Measurements from ENCODE around the gene RPL28.

Gene RPL28

DNA sequence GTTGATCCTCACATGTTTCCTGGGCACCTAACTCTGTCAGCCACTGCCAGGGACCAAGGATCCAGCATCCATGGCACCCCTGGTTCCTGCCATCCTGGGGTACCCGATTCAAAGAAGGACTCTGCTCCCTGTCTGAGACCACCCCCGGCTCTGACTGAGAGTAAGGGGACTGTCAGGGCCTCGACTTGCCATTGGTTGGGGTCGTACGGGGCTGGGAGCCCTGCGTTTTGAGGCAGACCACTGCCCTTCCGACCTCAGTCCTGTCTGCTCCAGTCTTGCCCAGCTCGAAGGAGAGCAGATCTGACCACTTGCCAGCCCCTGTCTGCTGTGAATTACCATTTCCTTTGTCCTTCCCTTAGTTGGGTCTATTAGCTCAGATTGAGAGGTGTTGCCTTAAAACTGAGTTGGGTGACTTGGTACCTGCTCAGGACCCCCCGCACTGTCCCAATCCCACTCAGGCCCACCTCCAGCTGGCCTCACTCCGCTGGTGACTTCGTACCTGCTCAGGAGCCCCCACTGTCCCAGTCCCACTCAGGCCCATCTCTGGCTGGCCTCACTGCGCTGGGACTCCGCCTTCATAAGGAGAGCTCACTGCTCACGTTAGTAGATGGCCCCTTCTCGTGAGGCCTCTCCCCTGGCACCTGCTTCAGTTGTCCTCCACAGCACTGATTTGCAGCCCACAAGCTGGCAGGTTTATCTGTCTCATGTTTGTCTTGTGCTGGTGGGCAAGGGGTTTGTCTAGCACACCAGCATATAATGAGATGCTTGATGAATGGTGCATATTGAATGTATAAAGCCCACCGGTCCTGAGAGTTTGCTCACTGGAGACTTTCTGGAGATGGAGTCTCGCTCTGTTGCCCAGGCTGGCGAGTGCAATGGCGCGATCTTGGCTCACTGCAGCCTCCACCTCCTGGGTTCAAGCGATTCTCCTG is 3.9 kb downstream of the RPL28 start:
- no peak for DNase-seq (ENCODE audit: low spot score)
- in situ Hi-C loops (cut with MboI; ENCODE audit: low sequenced_read_pairs, unreplicated experiment), result no loop called here
- TF ChIP-seq, protein P1, sequence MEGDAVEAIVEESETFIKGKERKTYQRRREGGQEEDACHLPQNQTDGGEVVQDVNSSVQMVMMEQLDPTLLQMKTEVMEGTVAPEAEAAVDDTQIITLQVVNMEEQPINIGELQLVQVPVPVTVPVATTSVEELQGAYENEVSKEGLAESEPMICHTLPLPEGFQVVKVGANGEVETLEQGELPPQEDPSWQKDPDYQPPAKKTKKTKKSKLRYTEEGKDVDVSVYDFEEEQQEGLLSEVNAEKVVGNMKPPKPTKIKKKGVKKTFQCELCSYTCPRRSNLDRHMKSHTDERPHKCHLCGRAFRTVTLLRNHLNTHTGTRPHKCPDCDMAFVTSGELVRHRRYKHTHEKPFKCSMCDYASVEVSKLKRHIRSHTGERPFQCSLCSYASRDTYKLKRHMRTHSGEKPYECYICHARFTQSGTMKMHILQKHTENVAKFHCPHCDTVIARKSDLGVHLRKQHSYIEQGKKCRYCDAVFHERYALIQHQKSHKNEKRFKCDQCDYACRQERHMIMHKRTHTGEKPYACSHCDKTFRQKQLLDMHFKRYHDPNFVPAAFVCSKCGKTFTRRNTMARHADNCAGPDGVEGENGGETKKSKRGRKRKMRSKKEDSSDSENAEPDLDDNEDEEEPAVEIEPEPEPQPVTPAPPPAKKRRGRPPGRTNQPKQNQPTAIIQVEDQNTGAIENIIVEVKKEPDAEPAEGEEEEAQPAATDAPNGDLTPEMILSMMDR (IDR thresholded peaks at IDR 0.05; ENCODE audit: borderline replicate concordance, control extremely low read depth, extremely low read depth, insufficient read depth, missing control alignments), result no peak

DNA sequence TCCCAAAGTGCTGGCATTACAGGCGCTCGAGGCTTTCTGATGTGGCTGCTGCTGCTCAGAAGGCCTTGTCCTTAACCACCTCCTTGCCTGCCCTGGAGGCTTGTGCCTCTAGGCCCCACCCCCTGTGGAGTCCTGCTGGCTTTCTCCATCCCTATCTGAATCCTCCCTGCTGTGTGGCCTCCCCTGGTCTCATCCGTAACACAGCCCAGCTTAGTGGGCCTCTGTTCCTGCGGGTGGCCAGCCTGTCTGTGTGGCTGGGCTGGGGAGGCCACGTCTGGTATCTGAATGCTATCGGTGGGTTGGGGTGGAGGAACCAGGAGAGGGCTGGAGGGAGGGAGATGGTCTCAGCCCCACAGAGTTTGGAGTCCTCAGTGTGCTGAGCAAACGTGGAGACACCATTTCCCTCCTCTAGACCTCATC is 4.7 kb downstream of the RPL28 start:
- no peak for DNase-seq (ENCODE audit: low spot score)
- TF ChIP-seq, protein P1 (IDR thresholded peaks at IDR 0.05; ENCODE audit: borderline replicate concordance, control extremely low read depth, extremely low read depth, insufficient read depth, missing control alignments), result no peak
- in situ Hi-C loops (cut with MboI; ENCODE audit: low sequenced_read_pairs, unreplicated experiment), result no loop called here

DNA sequence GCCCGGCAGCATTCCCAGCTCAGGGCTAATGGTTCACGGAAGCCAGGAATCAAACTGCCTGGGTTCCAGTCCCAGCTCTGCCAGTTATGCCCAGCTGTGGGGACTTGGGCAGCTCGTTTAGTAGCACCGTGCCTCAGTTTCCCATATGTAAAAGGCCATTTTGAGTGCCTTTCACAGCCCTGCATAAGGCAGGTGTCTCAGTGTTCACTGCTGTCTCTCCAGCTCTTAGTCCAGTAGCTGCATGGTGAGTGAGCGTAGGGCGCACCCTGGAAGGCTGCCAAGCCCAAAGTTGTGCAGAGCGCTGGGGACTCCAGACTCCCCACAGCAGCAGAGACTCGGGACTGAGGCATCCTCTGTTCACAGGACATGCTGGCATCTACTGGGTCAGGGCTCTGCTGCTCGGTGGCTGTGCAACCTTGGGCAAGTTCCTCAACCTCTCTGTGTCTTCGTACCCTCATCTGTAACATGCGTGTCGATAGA is 5.5 kb downstream of the RPL28 start:
- DNase-seq (ENCODE audit: low spot score), result no peak
- TF ChIP-seq, protein P1 (IDR thresholded peaks at IDR 0.05; ENCODE audit: borderline replicate concordance, control extremely low read depth, extremely low read depth, insufficient read depth, missing control alignments), result no peak
- in situ Hi-C loops (cut with MboI; ENCODE audit: low sequenced_read_pairs, unreplicated experiment), result no loop called here

DNA sequence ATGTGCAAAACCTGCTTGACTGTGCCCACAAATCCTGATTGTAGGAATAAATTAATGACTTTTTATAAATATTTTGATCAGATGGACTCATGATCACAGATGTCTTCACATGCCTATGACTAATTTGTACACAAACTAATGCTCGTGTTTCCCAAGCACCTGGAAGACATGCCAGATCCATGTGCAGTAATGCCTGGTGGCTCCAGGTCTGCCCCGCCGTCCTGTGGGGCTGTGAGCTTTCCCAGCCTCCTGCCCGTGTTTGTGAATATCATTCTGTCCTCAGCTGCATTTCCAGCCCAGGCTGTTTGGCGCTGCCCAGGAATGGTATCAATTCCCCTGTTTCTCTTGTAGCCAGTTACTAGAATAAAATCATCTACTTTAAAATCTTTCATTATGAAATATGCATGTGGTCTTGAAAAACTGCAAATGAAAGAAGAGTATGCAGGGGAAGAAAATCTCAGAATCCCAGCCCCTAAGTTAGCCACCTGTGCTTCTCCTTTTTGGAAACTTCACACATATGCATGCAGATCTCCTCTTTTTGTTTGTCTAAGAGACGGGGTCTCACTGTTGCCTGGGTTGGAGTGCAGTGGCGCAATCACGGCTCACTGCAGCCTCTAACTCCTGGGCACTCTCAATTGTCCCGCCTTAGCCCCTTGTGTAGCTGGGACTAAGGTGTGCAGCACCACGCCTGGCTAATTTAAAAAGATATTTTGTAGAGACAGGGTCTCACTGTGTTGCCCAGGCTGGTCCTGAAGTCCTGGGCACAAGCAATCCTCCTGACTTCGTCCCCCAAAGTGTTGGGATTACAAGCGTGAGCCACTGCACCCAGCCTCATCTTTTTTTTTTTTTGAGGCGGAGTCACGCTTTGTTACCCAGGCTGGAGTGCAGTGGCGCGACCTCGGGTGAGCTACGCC is 6.2 kb downstream of the RPL28 start:
- in situ Hi-C loops (cut with MboI; ENCODE audit: low sequenced_read_pairs, unreplicated experiment), result no loop called here
- no peak for DNase-seq (ENCODE audit: low spot score)
- TF ChIP-seq, protein P1 (IDR thresholded peaks at IDR 0.05; ENCODE audit: borderline replicate concordance, control extremely low read depth, extremely low read depth, insufficient read depth, missing control alignments), result no peak

DNA sequence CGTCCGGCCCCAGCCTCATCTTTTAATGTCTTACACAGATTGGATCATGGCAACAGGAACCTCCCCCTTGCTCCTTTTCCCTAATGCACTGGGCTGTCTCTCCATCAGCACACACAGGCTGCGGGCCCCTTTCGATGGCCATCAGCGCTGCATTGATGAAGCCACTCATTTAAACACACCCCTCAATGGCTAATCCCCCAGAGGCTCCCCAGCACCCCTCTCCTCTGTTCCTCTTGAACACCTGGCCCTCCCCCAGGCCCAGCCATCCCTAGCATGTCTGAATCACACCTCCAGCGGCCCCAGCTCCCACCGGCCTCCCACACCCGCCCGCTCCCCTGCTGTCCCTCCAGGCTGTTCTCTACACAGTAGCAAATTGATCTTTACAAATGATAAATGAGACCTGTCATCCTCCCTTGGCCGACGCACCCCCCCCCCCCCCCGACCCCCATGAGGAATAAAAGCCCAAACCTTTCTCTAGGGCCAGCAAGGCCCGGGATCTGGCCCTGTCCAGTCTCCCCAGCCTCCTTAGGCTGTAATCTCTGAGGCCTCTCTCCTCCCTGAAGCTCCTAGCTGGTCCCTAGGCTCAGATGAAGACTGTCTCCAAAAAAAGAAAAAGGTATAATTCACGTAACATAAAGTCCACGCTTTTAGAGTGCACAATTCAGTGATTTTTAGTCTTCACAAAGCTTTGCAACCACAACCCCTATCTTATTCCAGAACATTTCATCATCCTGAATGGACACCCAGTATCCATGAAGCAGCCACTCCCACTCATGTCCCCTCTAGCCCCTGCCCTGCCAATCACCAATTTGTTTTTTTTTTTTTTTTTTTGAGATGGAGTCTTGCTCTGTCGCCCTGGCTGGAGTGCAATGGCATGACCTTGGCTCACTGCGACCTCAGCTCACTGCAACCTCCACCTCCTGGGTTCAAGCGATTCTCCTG is 7.4 kb downstream of the RPL28 start:
- no peak for DNase-seq (ENCODE audit: low spot score)
- TF ChIP-seq, protein P1 (IDR thresholded peaks at IDR 0.05; ENCODE audit: borderline replicate concordance, control extremely low read depth, extremely low read depth, insufficient read depth, missing control alignments), result no peak
- in situ Hi-C loops (cut with MboI; ENCODE audit: low sequenced_read_pairs, unreplicated experiment), result no loop called here
